Loucy (cell line): ENCODE data around the gene TBX10.
A peak's percentile ranks its signal among the peaks of the same experiment; 100 is the strongest.

Experiments used
- H2AFZ ChIP-seq: fragments of 200-600 bp; sonication (generic); 2 replicates; pipeline ENCODE4 v1.6.0; 2016; ENCODE audit warnings: antibody characterized with exemption, mild to moderate bottlenecking, low read length, moderate library complexity
- H3F3A ChIP-seq: fragments of 200-600 bp; 2 replicates; pipeline ENCODE4 v1.6.0; 2016; ENCODE audit warnings: antibody characterized with exemption, low read depth, mild to moderate bottlenecking
- H3K27me3 ChIP-seq: fragments of 200-600 bp; sonication (generic); 2 replicates; pipeline ENCODE4 v1.6.1; 2014; ENCODE audit warnings: low read length, mild to moderate bottlenecking; ENCODE audit not compliant: insufficient read depth, poor library complexity, severe bottlenecking
- H3K36me3 ChIP-seq: fragments of 200-600 bp; sonication (generic); 2 replicates; pipeline ENCODE4 v1.6.1; 2016; ENCODE audit warnings: low read length; ENCODE audit not compliant: insufficient read depth
- H3K4me1 ChIP-seq: fragments of 200-600 bp; sonication (generic); 2 replicates; pipeline ENCODE4 v1.5.1; 2014; ENCODE audit warnings: low read length, mild to moderate bottlenecking; ENCODE audit not compliant: insufficient read depth, poor library complexity, severe bottlenecking
- H3K4me2 ChIP-seq: fragments of 200-600 bp; sonication (generic); 2 replicates; pipeline ENCODE4 v1.6.0; 2014; ENCODE audit warnings: antibody characterized with exemption, low read length, low read depth, mild to moderate bottlenecking; ENCODE audit not compliant: poor library complexity, severe bottlenecking
- H3K4me3 ChIP-seq: fragments of 200-600 bp; sonication (generic); 2 replicates; pipeline ENCODE4 v1.5.1; 2014; ENCODE audit warnings: low read length, mild to moderate bottlenecking, mixed read lengths; ENCODE audit not compliant: poor library complexity, severe bottlenecking
- H3K79me2 ChIP-seq: fragments of 200-600 bp; sonication (generic); 2 replicates; pipeline ENCODE4 v1.6.1; 2014; ENCODE audit warnings: low read length; ENCODE audit not compliant: insufficient read depth
- H3K9ac ChIP-seq: fragments of 200-600 bp; sonication (generic); 2 replicates; pipeline ENCODE4 v1.6.0; 2014; ENCODE audit warnings: mild to moderate bottlenecking, low read depth, low read length, moderate library complexity; ENCODE audit not compliant: poor library complexity, severe bottlenecking
- H3K9me2 ChIP-seq: fragments of 200-600 bp; sonication (generic); replicated peaks from 2 replicates; pipeline ENCODE4 v1.6.1; 2016; ENCODE audit warnings: low read depth, low read length, mixed read lengths
- H3K9me3 ChIP-seq: fragments of 200-600 bp; sonication (generic); 2 replicates; pipeline ENCODE4 v1.6.1; 2014; ENCODE audit warnings: mild to moderate bottlenecking, antibody characterized with exemption, low read length, low read depth; ENCODE audit not compliant: insufficient read depth
- H4K20me1 ChIP-seq: fragments of 200-600 bp; sonication (generic); 2 replicates; pipeline ENCODE4 v1.6.0; 2014; ENCODE audit warnings: antibody characterized with exemption, low read length, mild to moderate bottlenecking; ENCODE audit not compliant: insufficient read depth, poor library complexity, severe bottlenecking
- EZH2phosphoT487 ChIP-seq: fragments of 200-600 bp; IDR thresholded peaks from 2 replicates; pipeline ENCODE4 v1.6.1; 2018; ENCODE audit warnings: antibody characterized with exemption, mild to moderate bottlenecking, moderate library complexity, borderline replicate concordance
- TF ChIP-seq, protein P1 (sequence below): fragments of 200-600 bp; sonication (generic); conservative IDR thresholded peaks from 2 replicates; pipeline ENCODE4 v1.5.1; 2014; ENCODE audit warnings: mild to moderate bottlenecking, antibody characterized with exemption, low read length

TBX10 gene

DNA sequence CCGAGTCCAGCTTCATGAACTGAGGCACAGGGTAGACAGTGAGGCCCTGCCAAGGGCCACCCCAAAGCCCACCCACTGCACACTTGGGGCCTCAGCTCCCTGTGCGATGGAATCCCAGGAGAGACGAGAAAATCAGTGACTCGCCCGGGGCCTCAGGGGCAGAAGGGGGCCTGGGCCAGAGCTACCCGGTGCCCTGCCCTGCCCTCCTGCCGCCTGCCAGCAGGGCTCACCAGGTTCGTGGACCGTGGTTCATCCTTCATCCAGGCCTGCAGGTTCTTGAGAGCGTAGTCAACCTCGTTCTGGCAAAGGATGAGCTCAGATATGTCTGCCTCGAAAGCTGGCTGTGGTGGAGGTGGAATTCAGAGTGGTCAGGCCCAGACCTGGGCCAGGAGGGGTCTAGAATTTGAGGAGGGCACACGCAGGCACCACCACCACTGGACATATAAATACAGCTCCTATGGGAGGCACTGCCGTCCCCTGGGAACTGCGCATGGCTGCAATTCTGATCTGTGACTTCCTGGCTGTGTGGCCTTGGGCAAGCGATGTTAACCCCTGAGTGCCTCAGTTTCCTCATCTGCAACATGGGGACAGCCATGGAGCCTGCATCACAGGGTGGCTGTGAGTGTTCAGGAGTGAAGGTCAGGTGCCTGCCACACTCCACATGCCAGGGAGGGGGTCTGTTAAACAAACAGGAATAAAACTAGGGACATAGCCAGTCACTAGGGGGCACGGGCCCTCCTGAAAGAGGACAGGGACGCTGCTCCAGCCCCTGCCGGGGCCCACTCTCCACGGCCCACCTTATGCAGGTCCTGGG is 27.3 kb upstream of the TBX10 start:
- TF ChIP-seq, protein P1, sequence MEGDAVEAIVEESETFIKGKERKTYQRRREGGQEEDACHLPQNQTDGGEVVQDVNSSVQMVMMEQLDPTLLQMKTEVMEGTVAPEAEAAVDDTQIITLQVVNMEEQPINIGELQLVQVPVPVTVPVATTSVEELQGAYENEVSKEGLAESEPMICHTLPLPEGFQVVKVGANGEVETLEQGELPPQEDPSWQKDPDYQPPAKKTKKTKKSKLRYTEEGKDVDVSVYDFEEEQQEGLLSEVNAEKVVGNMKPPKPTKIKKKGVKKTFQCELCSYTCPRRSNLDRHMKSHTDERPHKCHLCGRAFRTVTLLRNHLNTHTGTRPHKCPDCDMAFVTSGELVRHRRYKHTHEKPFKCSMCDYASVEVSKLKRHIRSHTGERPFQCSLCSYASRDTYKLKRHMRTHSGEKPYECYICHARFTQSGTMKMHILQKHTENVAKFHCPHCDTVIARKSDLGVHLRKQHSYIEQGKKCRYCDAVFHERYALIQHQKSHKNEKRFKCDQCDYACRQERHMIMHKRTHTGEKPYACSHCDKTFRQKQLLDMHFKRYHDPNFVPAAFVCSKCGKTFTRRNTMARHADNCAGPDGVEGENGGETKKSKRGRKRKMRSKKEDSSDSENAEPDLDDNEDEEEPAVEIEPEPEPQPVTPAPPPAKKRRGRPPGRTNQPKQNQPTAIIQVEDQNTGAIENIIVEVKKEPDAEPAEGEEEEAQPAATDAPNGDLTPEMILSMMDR, result no peak
- no peak for TF ChIP-seq EZH2phosphoT487
- H3K4me3 ChIP-seq, result no peak overlapping the region
- H3K4me1 ChIP-seq, result peaks cover 11% of the 10 kb centered on the region

DNA sequence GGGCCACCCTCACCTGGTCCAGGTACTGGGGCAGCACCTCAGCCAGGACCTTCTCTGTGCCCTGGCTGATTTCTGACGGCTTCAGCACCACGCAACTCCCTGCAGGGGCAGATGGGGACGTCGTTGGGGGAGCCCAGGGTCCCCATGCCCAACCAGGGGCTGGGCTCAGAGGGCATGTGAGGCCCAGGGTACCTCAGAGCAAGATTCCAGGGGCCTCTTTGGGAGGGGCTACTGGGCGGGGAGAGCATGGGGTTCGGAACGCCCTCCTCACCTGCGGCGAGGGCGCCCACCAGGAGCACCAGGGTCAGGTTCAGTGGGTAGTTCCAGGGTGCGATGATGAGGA is 26.7 kb upstream of the TBX10 start:
- TF ChIP-seq, protein P1, result no peak
- no peak for TF ChIP-seq EZH2phosphoT487
- Histone ChIP-seq H3K9me2 (no peaks in the 10 kb centered on the region), H3K36me3 (no peaks in the 10 kb centered on the region), H3K4me1 (peaks cover 11% of the 10 kb centered on the region), H4K20me1 (no peaks in the 10 kb centered on the region), H3F3A (no peaks in the 10 kb centered on the region), H3K79me2 (no peaks in the 10 kb centered on the region), H3K4me3 (no peak overlapping the region), H3K9ac (no peak overlapping the region), H3K4me2 (no peak overlapping the region), H3K27me3 (no peaks in the 10 kb centered on the region), H2AFZ (no peak overlapping the region), H3K9me3 (no peaks in the 10 kb centered on the region)

More for the DNA sequence above, 27.3 kb upstream of the TBX10 start:
- no peaks in the 10 kb centered on the region for H3K9me3 ChIP-seq
- no peaks in the 10 kb centered on the region for H3F3A ChIP-seq
- H3K4me2 ChIP-seq, result no peak overlapping the region
- no peak overlapping the region for H2AFZ ChIP-seq
- no peaks in the 10 kb centered on the region for H3K9me2 ChIP-seq
- no peaks in the 10 kb centered on the region for H3K79me2 ChIP-seq
- no peaks in the 10 kb centered on the region for H4K20me1 ChIP-seq
- H3K36me3 ChIP-seq, result no peaks in the 10 kb centered on the region
- no peaks in the 10 kb centered on the region for H3K27me3 ChIP-seq
- H3K9ac ChIP-seq, result no peak overlapping the region

DNA sequence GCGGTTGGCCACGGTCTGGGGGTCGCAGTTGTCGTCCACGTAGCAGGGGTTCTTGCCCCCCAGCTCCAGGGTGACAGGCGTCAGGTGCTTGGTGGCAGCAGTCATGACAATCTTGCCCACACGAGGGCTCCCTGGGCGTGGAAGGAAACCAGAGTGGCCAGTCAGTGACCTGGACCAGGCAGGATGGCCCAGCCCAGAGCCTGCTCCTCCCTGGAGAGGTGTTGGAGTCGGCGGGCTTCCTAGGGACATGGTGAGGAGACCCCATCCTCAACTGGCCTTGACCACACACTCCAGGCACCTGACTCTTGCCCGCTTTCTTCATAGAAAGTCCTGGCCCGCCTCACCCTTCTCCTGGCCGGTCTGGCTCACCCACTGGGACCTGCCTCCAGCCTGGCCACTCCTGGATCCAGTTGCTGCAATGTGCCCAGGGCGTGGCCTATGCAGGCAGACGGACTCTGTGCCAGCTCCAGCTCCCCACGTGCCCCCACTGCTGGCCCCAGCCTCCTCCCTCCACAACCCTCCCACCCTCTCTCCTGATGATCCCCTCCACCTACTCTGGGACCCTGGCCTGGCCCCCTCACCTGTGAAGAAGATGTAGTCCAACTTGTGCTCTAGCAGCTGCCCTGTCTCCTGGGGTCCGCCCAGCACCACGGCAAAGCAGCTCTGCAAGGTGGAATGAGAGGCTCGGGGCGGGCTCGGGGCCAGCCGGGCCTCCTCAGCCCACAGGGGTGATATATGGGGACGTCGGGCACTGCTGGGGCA is 26.2 kb upstream of the TBX10 start:
- TF ChIP-seq, protein P1, result peak; percentile 16; the same call in 1 of the 2 replicates
- TF ChIP-seq EZH2phosphoT487, result no peak
- Histone ChIP-seq H3K4me3 (no peak overlapping the region), H4K20me1 (no peaks in the 10 kb centered on the region), H3K9ac (no peak overlapping the region), H3K4me1 (peaks cover 11% of the 10 kb centered on the region), H3K36me3 (no peaks in the 10 kb centered on the region), H3K4me2 (no peak overlapping the region), H2AFZ (no peak overlapping the region), H3K79me2 (no peaks in the 10 kb centered on the region), H3K9me2 (no peaks in the 10 kb centered on the region), H3F3A (no peaks in the 10 kb centered on the region), H3K27me3 (no peaks in the 10 kb centered on the region), H3K9me3 (no peaks in the 10 kb centered on the region)
